K562 (cell line): ENCODE data around the gene CAMK2D. TPM values are rescaled to one million over a fixed set of nuclear protein-coding genes. Genes with fewer than 3 reads are reported as not detected.

ENCODE experiments used
- ATAC-seq: fragments of 200-7000 bp; cut with Tn5 transposase; 3 replicates; pipeline ENCODE4 v1.9.1; 2020; ENCODE audit warnings: moderate library complexity
- BruUV-seq: library from RNA; stranded (reverse); fragments of 400-500 nt; replicated peaks from 2 replicates; lab custom pipeline; 2021; lab: Mats Ljungman, UMichigan
- CTCF ChIA-PET: fragments of 300-600 bp; formaldehyde crosslinking; extraction: SDS; loops from one replicate; lab custom pipeline; 2021; ENCODE audit warnings: low intra/inter-chr PET ratio; lab: Yijun Ruan, JAX
- POLR2A ChIA-PET: fragments of 300-600, 350-650 bp; sonication (Branson Sonifier 250); formaldehyde crosslinking; extraction: SDS; loops from one replicate; lab custom pipeline; 2021; ENCODE audit warnings: antibody characterized with exemption, inconsistent platforms; lab: Yijun Ruan, JAX
- DNase-seq, 4 experiments: peaks; one replicate each; pipeline versions ENCODE4 v3.0.0 to v3.0.0-alpha.2; 2011 to 2018; ENCODE audit warnings: low spot score in 3 of 4, mixed read lengths in 3 of 4; ENCODE audit errors: extremely low read depth in 1 of 4
- FAIRE-seq: peaks from 2 replicates; lab custom pipeline; 2011; peaks lifted over from hg19 to GRCh38; lab: Jason Lieb, UNC
- H2AFZ ChIP-seq: 2 replicates; pipeline ENCODE4 v1.6.0; 2011; ENCODE audit warnings: low read depth, low read length, control low read depth, inconsistent platforms
- H3K27ac ChIP-seq: fragments of 200-600 bp; 3 replicates; pipeline ENCODE4 v1.8.0; 2011; ENCODE audit warnings: low read depth, mild to moderate bottlenecking, control low read depth, inconsistent platforms, low read length, moderate library complexity, mixed read lengths; ENCODE audit errors: extremely low read depth
- H3K27me3 ChIP-seq, 2 experiments: fragments of 300-600 bp in 1 of 2; 2 replicates in 1 of 2; 3 replicates in 1 of 2; pipeline versions ENCODE4 v1.6.0 to v1.8.0; 2011; ENCODE audit warnings: inconsistent platforms in 2 of 2, low read length in 2 of 2, mild to moderate bottlenecking in 1 of 2, mixed read lengths in 1 of 2, moderate library complexity in 1 of 2; ENCODE audit not compliant: control insufficient read depth in 2 of 2, insufficient read depth in 2 of 2
- H3K36me3 ChIP-seq: fragments of 300-600 bp; 3 replicates; pipeline ENCODE4 v1.8.0; 2011; ENCODE audit warnings: mild to moderate bottlenecking, low read length, inconsistent platforms; ENCODE audit not compliant: control insufficient read depth, insufficient read depth
- H3K4me1 ChIP-seq, 2 experiments: fragments of 200-600 bp in 1 of 2; replicated peaks in 1 of 2; 2 replicates in 1 of 2; 3 replicates in 1 of 2; pipeline versions ENCODE4 v1.5.1 to v1.8.0; 2011; ENCODE audit warnings: inconsistent platforms in 2 of 2, low read length in 2 of 2, mild to moderate bottlenecking in 1 of 2, mixed read lengths in 1 of 2, moderate library complexity in 1 of 2; ENCODE audit not compliant: control insufficient read depth in 2 of 2, insufficient read depth in 2 of 2
- H3K4me2 ChIP-seq: 2 replicates; pipeline ENCODE4 v1.6.1; 2011; ENCODE audit warnings: low read length, control low read depth, inconsistent platforms, mixed read lengths; ENCODE audit not compliant: insufficient read depth
- H3K4me3 ChIP-seq: fragments of 200-600 bp; sonication (generic), shearing (Covaris generic); 2 replicates; pipeline ENCODE4 v1.5.1; 2016; ENCODE audit warnings: control low read depth, inconsistent platforms
- H3K79me2 ChIP-seq: fragments of 200-600 bp; 3 replicates; pipeline ENCODE4 v1.8.0; 2011; ENCODE audit warnings: low read length, inconsistent platforms; ENCODE audit not compliant: control insufficient read depth, insufficient read depth
- H3K9ac ChIP-seq, 2 experiments: 2 replicates each; pipeline versions ENCODE4 v1.6.0 to v1.6.1; 2011; ENCODE audit warnings: low read depth in 2 of 2, low read length in 2 of 2, control low read depth in 1 of 2, inconsistent platforms in 1 of 2, mild to moderate bottlenecking in 1 of 2, mixed read lengths in 1 of 2; ENCODE audit not compliant: insufficient read depth in 1 of 2
- H3K9me1 ChIP-seq: one replicate; pipeline ENCODE4 v1.6.0; 2011; ENCODE audit warnings: inconsistent platforms, mild to moderate bottlenecking, low read length, moderate library complexity; ENCODE audit not compliant: control insufficient read depth, insufficient read depth
- H3K9me3 ChIP-seq: replicated peaks from 2 replicates; pipeline ENCODE4 v1.5.1; 2011; ENCODE audit warnings: low read depth, low read length, inconsistent platforms; ENCODE audit not compliant: control insufficient read depth, insufficient read depth
- H4K20me1 ChIP-seq: replicated peaks from 2 replicates; pipeline ENCODE4 v1.6.1; 2011; ENCODE audit warnings: low read length, inconsistent platforms, mixed read lengths; ENCODE audit not compliant: control insufficient read depth, insufficient read depth
- HNRNPLL ChIP-seq: fragments of 200-400 bp; formaldehyde crosslinking; IDR thresholded peaks from 2 replicates; pipeline ENCODE4 v1.6.1; 2017; ENCODE audit warnings: low read length, low read depth, mild to moderate bottlenecking; ENCODE audit not compliant: poor library complexity, severe bottlenecking
- TAF9B ChIP-seq: fragments of 450-650 bp; IDR thresholded peaks from 2 replicates; pipeline ENCODE4 v1.6.1; 2018; ENCODE audit warnings: mild to moderate bottlenecking; ENCODE audit not compliant: partially characterized antibody
- WGBS: fragments of 100-300 bp; shearing (Covaris generic); methylation state at CpG from one replicate; pipeline ENCODE4 v1.1.6; 2016; ENCODE audit warnings: low coverage, mixed read lengths; ENCODE audit not compliant: insufficient coverage; ENCODE audit errors: missing lambda C conversion rate; 5-methylcytosine and 5-hydroxymethylcytosine counted together
- in situ Hi-C: fragments of 300-500 bp; cut with MboI; formaldehyde crosslinking; loops from 4 replicates; pipeline ENCODE4 v1.15.0; 2018; ENCODE audit warnings: inconsistent platforms, mixed read lengths
- intact Hi-C: fragments of 100-400 bp; cut with micrococcal nuclease; formaldehyde crosslinking; loops from 2 replicates; pipeline ENCODE4 v1.14.2; 2022
- polyA plus RNA-seq, 8 experiments: library from polyadenylated mRNA; depleted of rRNA in 4 of 8; stranded (reverse) in 5 of 8; unstranded in 3 of 8; fragments of >200 nt; fragmentation: Nextera tagmentation in 2 of 8; fragmentation: Illumina TruSeq in 1 of 8; extraction: Ambion mirVana in 2 of 8; extraction: Trizol in 1 of 8; gene quantifications; 2 replicates each; pipeline versions ENCODE4 v1.2.1 to v1.2.3, GENCODE V29; 2011 to 2014; ENCODE audit warnings: inconsistent platforms in 1 of 8, missing spikeins in 1 of 8
- total RNA-seq, 7 experiments: library from RNA; depleted of rRNA in 6 of 7; stranded (reverse); fragments of >200 nt in 6 of 7; fragmentation: Illumina TruSeq in 2 of 7; extraction: Trizol in 2 of 7; gene quantifications; 2 replicates each; pipeline versions ENCODE4 v1.2.1 to v1.2.3, GENCODE V29; 2011 to 2021; ENCODE audit warnings: low replicate concordance in 1 of 7
- TF ChIP-seq, protein P1 (sequence below), 2 experiments: IDR thresholded peaks in 1 of 2; conservative IDR thresholded peaks in 1 of 2; 2 replicates each; pipeline ENCODE4 v1.6.1; 2016; ENCODE audit warnings: low read depth in 2 of 2, mild to moderate bottlenecking in 1 of 2, missing compliant biosample characterization in 1 of 2, missing genetic modification characterization in 1 of 2, moderate library complexity in 1 of 2
- TF ChIP-seq, protein P2 (sequence below): fragments of 250-450 bp; sonication (Bioruptor Pico); IDR thresholded peaks from 2 replicates; pipeline ENCODE4 v1.5.0; 2020; ENCODE audit warnings: mild to moderate bottlenecking

Gene CAMK2D
- total and polyA plus RNA-seq, 9 of the 15 experiments (the other 6 are each of a cell fraction or from before 2014, with no cell fraction given), result 0.01 to 0.33 (median 0.04) TPM; not detected in 2

DNA sequence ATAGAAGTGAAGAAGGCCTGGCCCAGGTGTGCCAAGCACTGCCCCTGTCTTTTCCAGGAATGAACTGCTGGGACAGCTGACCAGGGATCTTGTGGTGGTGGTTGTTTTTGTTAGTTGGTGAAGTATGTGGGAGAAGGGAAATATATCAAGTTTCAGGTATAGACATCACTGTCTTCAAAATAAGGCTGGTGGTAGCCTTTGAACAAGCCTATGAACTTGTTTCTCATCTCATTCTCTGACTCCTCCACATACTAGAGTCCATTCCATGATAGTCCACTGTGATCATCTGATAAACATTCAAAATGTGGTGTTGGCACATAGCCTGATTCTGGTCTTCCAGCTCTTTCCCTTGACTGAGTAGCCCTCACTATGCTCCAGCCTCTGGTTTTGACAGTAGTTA lies 303.7 kb downstream of the CAMK2D start (continued):
- TF ChIP-seq, protein P1, sequence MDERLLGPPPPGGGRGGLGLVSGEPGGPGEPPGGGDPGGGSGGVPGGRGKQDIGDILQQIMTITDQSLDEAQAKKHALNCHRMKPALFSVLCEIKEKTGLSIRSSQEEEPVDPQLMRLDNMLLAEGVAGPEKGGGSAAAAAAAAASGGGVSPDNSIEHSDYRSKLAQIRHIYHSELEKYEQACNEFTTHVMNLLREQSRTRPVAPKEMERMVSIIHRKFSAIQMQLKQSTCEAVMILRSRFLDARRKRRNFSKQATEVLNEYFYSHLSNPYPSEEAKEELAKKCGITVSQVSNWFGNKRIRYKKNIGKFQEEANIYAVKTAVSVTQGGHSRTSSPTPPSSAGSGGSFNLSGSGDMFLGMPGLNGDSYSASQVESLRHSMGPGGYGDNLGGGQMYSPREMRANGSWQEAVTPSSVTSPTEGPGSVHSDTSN (CRISPR knock-in tag; IDR thresholded peaks at IDR 0.05; ENCODE audit: low read depth), result no peak
- TF ChIP-seq, protein P1 (tag; conservative IDR thresholded peaks at IDR 0.05; ENCODE audit: low read depth), result no peak

DNA sequence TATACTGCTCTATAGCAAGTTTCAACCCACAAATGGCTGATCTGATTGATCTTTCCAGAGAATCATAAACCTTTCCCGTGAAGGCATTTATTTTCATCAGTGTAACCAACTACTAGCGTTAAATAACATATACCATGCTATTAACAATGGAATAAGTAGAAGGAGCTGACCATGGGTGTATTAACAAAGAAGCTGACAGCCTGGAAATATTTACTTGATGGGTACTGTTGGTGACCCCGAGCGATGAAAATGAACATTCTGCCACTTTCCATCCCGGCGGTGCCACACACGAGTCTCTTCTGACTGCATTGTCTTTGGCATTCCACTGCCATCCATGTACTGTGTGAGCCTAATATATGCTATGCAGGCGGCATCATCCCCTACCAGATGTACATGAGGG lies 304.4 kb downstream of the CAMK2D start:
- ATAC-seq, result no peak
- DNase-seq, result no peak
- no peak for FAIRE-seq
- Histone ChIP-seq H3K9ac (no peak overlapping the region), H3K36me3 (no peaks in the 10 kb centered on the region), H3K27me3 (no peaks in the 10 kb centered on the region), H3K4me2 (no peak overlapping the region), H3K4me3 (no peak overlapping the region), H3K9me1 (no peaks in the 10 kb centered on the region), H3K9me3 (no peaks in the 10 kb centered on the region), H2AFZ (no peak overlapping the region), H3K27ac (no peak overlapping the region), H4K20me1 (no peaks in the 10 kb centered on the region), H3K4me1 (no peaks in the 10 kb centered on the region), H3K79me2 (no peaks in the 10 kb centered on the region)
- CTCF ChIA-PET, result no interaction called here
- POLR2A ChIA-PET, result interaction anchor here (0.7 kb wide), 1 partner anchor 112 kb away, joined by 3 read pairs; no protein-coding TSS in a partner anchor
- TF ChIP-seq, protein P2, sequence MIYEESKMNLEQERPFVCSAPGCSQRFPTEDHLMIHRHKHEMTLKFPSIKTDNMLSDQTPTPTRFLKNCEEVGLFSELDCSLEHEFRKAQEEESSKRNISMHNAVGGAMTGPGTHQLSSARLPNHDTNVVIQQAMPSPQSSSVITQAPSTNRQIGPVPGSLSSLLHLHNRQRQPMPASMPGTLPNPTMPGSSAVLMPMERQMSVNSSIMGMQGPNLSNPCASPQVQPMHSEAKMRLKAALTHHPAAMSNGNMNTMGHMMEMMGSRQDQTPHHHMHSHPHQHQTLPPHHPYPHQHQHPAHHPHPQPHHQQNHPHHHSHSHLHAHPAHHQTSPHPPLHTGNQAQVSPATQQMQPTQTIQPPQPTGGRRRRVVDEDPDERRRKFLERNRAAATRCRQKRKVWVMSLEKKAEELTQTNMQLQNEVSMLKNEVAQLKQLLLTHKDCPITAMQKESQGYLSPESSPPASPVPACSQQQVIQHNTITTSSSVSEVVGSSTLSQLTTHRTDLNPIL (CRISPR knock-in tag), result no peak
- no peak for TF ChIP-seq TAF9B
- no peak for TF ChIP-seq HNRNPLL
- WGBS, result 2% methylated on average over 8 of the region's 8 CpGs
- in situ Hi-C loops, result no loop called here
- intact Hi-C loops, result no loop called here
- BruUV-seq, result no TSS peak
